Breast epithelium (tissue), 3 donors: ENCODE data around the gene CLN3.

Experiments used
- POLR2A ChIP-seq: fragments of 450-650 bp; IDR thresholded peaks from one replicate; pipeline ENCODE4 v1.6.1; 2016; ENCODE audit warnings: antibody characterized with exemption, mild to moderate bottlenecking, moderate library complexity
- POLR2AphosphoS5 ChIP-seq, 3 donors: sonication (generic); formaldehyde crosslinking; IDR thresholded peaks; one replicate each; pipeline ENCODE4 v1.6.1; 2017; ENCODE audit warnings: antibody characterized with exemption in 3 of 3
- TF ChIP-seq, protein P1 (sequence below), 3 donors: fragments of 450-650 bp; IDR thresholded peaks; one replicate each; pipeline ENCODE4 v1.5.1; 2016 to 2017; ENCODE audit warnings: antibody characterized with exemption in 3 of 3, mild to moderate bottlenecking in 3 of 3, moderate library complexity in 3 of 3

DNA sequence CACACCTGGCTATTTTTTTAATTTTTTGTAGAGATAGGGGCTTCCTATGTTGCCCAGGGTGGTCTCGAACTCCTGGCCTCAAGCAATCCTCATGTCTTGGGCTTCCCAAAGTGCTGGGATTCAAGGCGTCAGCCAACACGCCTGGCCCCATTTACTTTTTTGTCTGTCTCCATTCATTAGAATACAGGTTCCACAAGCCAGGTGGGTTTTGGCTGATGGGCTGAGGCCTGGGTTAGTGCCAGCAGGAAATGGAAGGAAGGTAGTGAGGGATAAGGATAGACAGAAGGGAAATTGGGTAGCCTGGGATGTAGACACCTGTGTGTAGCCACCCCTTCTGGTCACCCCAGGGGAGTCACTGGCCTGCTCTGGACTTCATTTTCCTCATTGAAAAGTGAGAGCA, 19.2 kb upstream of the CLN3 start:
- TF ChIP-seq, protein P1, sequence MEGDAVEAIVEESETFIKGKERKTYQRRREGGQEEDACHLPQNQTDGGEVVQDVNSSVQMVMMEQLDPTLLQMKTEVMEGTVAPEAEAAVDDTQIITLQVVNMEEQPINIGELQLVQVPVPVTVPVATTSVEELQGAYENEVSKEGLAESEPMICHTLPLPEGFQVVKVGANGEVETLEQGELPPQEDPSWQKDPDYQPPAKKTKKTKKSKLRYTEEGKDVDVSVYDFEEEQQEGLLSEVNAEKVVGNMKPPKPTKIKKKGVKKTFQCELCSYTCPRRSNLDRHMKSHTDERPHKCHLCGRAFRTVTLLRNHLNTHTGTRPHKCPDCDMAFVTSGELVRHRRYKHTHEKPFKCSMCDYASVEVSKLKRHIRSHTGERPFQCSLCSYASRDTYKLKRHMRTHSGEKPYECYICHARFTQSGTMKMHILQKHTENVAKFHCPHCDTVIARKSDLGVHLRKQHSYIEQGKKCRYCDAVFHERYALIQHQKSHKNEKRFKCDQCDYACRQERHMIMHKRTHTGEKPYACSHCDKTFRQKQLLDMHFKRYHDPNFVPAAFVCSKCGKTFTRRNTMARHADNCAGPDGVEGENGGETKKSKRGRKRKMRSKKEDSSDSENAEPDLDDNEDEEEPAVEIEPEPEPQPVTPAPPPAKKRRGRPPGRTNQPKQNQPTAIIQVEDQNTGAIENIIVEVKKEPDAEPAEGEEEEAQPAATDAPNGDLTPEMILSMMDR (IDR thresholded peaks at IDR 0.05) = no peak
- TF ChIP-seq POLR2AphosphoS5 (IDR thresholded peaks at IDR 0.05) (no peak), POLR2A (no peak)
